HEK293T (cell line): Measurements from ENCODE around the gene PCSK2.

Experiments
- ARNT ChIP-seq: fragments of 450-650 bp; IDR thresholded peaks from 2 replicates; pipeline ENCODE4 v1.6.1; 2017; ENCODE audit warnings: mild to moderate bottlenecking
- FOXA1 ChIP-seq: fragments of 450-650 bp; IDR thresholded peaks from 2 replicates; pipeline ENCODE4 v1.6.1; 2016; ENCODE audit warnings: mild to moderate bottlenecking
- FOXK2 ChIP-seq: fragments of 450-650 bp; IDR thresholded peaks from 2 replicates; pipeline ENCODE4 v1.6.1; 2016; ENCODE audit warnings: mild to moderate bottlenecking
- TF ChIP-seq, protein P1 (sequence below): fragments of 450-650 bp; IDR thresholded peaks from 2 replicates; pipeline ENCODE4 v1.6.1; 2016

DNA sequence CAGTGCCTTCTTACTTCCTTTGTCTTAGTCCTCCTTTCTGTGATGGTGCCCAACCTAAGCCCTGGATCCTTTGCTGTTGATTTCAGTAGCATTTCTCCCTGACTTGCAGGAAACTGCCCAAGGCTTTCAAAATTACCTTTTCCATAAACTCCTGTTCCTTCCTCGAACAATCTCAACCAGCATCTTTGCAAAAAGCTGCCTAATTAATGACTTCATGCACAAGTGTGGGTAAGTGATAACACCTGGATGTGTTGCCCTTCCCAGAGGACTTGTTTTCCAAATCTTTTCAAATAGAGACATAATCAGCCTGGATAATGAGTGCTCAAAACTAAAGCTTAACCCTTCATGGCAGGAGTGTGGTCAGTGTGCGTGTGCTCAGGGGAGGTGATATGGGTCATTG lies 118.0 kb downstream of the PCSK2 start:
- TF ChIP-seq, protein P1, sequence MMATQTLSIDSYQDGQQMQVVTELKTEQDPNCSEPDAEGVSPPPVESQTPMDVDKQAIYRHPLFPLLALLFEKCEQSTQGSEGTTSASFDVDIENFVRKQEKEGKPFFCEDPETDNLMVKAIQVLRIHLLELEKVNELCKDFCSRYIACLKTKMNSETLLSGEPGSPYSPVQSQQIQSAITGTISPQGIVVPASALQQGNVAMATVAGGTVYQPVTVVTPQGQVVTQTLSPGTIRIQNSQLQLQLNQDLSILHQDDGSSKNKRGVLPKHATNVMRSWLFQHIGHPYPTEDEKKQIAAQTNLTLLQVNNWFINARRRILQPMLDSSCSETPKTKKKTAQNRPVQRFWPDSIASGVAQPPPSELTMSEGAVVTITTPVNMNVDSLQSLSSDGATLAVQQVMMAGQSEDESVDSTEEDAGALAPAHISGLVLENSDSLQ: no peak
- no peak for TF ChIP-seq ARNT
- no peak for TF ChIP-seq FOXK2
- no peak for TF ChIP-seq FOXA1
